Measurements from ENCODE around the gene ORM2. TPM values are rescaled to one million over a fixed set of nuclear protein-coding genes. Genes with fewer than 3 reads are reported as not detected.
A peak's percentile ranks its signal among the peaks of the same experiment; 100 is the strongest.

Gene ORM2
- total and polyA plus RNA-seq, 7 donors = 0.38 TPM; not detected in 6

DNA sequence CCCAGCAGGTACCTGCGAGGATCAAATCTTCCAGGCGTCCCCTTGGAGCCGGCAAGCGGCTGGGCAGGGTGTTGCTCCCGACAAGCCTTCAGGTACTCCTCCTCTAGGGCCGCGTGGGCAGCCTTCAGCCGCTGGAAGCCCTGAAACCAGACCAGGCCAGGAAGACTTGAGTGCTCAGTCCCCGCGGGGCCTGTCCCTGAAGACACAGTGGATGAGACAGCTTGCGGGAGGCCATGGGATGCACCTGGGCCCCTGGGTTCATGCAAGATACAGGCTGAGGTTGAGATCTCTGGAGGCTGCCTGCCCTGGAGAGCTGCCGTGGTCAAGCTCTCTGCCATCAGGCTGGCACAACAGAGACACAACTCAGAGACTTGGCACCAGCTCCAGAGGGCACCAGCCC is 32.7 kb downstream of the ORM2 start:
- Histone ChIP-seq H3K9me3 (no peaks in the 10 kb centered on the region), H3K4me3 (no peak overlapping the region), H3K27me3 (no peaks in the 10 kb centered on the region), H3K4me1 (no peaks in the 10 kb centered on the region), H3K36me3 (peaks cover 36 to 83% (median 39%) of the 10 kb centered on the region in 4 donors), H3K27ac (no peak overlapping the region)
- intact Hi-C loops (cut with DNase I) = no loop called here
- DNase-seq = peak; percentile 54
- TF ChIP-seq EP300 (IDR thresholded peaks at IDR 0.05) = no peak
- TF ChIP-seq, protein P1, sequence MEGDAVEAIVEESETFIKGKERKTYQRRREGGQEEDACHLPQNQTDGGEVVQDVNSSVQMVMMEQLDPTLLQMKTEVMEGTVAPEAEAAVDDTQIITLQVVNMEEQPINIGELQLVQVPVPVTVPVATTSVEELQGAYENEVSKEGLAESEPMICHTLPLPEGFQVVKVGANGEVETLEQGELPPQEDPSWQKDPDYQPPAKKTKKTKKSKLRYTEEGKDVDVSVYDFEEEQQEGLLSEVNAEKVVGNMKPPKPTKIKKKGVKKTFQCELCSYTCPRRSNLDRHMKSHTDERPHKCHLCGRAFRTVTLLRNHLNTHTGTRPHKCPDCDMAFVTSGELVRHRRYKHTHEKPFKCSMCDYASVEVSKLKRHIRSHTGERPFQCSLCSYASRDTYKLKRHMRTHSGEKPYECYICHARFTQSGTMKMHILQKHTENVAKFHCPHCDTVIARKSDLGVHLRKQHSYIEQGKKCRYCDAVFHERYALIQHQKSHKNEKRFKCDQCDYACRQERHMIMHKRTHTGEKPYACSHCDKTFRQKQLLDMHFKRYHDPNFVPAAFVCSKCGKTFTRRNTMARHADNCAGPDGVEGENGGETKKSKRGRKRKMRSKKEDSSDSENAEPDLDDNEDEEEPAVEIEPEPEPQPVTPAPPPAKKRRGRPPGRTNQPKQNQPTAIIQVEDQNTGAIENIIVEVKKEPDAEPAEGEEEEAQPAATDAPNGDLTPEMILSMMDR (IDR thresholded peaks at IDR 0.05) = no peak
- TF ChIP-seq POLR2AphosphoS5 (IDR thresholded peaks at IDR 0.05) = no peak
- no peak for TF ChIP-seq POLR2A (IDR thresholded peaks at IDR 0.05)
- 84 to 92% methylated on average over 12 of the region's 12 CpGs for WGBS, 2 donors

DNA sequence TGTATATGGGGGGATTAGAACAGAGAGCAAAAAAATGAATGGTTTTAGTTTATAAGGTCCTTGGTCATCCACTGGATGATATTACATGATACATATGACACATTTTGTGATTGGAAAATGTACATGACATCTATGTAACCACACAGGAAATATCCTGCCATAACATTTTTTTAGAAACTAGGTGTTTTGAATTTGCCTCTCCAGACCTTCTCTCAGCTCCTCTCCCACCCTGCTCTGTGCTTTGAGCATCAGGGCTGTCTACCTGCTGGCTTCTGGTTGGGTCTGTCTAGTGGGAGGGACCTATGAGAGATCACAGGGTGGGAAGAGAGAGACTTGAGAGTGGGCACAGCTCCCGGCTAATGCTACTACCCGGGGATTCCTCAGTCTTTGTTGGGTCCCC is 33.8 kb downstream of the ORM2 start:
- WGBS, 2 donors = 55 to 58% methylated on average over 2 of the region's 2 CpGs
- H3K9me3 ChIP-seq = no peaks in the 10 kb centered on the region
- H3K27ac ChIP-seq = no peak overlapping the region
- TF ChIP-seq POLR2A (IDR thresholded peaks at IDR 0.05) (no peak), POLR2AphosphoS5 (IDR thresholded peaks at IDR 0.05) (no peak), EP300 (IDR thresholded peaks at IDR 0.05) (no peak)
- TF ChIP-seq, protein P1 (IDR thresholded peaks at IDR 0.05) = no peak
- no peak for DNase-seq
- H3K4me1 ChIP-seq = no peaks in the 10 kb centered on the region
- no peak overlapping the region for H3K4me3 ChIP-seq
- intact Hi-C loops (cut with DNase I) = no loop called here
- H3K36me3 ChIP-seq = peaks cover 35 to 83% (median 38%) of the 10 kb centered on the region in 4 donors
- H3K27me3 ChIP-seq = no peaks in the 10 kb centered on the region

DNA sequence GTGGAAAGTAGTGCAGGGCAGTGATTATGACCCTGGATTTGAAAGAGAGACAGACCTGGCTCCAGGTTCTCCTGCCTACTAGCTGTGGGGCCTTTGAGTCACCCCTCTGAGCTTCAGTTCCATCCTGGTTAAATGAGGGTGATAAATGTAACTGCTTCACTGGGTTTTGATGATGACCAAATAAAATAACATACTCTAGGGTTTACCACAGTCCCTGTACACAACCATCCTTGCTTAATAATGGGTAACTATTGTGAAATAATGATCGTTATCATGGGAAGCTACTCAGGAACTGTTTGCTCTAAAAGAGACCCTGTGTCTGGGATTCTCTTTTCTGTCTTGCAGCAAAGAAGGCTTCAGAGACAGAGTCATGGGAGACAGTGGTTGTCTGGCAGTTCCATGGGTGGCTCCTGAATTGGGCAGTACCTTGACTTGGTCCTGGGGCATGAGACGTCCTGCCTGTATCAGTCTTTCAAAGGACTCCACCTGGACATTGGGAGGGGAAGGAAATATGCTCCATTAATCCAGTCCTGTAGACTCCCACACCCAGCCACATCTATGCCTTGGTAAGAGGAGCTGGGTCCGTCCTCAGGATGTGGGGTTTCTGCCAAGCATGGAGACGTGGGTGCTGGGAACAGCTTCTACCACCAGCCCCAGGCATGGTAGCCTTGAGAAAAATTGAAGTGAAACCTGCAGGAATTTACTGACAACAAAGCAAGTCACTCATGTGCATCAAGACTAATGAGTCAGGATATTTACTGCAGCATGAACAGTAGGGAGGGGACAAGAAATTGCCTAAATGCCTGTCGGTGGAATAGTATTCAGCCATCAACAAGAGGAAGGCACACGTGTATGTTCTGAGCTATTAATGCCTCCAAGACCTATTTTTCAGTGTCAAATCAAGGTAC is 34.7 kb downstream of the ORM2 start:
- no peak overlapping the region for H3K4me3 ChIP-seq
- intact Hi-C loops (cut with DNase I) = no loop called here
- DNase-seq = no peak
- H3K27ac ChIP-seq = peak overlapping the region in 2 of 4 donors; percentile 0 to 30
- H3K27me3 ChIP-seq = no peaks in the 10 kb centered on the region
- no peaks in the 10 kb centered on the region for H3K9me3 ChIP-seq
- no peaks in the 10 kb centered on the region for H3K4me1 ChIP-seq
- H3K36me3 ChIP-seq = peaks cover 30 to 77% (median 35%) of the 10 kb centered on the region in 4 donors
- TF ChIP-seq POLR2A (IDR thresholded peaks at IDR 0.05) = no peak
- TF ChIP-seq, protein P1 (IDR thresholded peaks at IDR 0.05) = no peak
- no peak for TF ChIP-seq POLR2AphosphoS5 (IDR thresholded peaks at IDR 0.05)
- TF ChIP-seq EP300 (IDR thresholded peaks at IDR 0.05) = no peak
- WGBS, 2 donors = 58 to 70% methylated on average over 6 of the region's 6 CpGs

DNA sequence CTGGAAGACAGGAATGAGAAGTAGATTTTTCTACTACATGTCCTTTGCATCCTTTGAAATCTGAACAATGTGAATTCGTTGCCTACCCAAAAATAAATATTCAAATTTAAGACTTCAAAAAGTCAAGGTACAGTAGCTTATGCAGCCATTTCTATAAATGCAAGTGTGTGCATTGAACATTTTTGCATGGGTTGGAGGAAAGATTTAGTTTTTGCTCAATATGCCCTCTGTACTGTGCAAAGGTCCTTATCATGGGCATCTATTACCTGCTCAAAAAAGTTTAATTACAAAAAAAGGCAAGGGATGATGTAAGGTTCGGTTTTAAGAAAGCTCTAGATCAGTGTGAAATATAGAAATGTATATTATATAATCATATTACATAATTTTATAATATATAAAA is 35.5 kb downstream of the ORM2 start:
- 81 to 95% methylated on average over 2 of the region's 2 CpGs for WGBS, 2 donors
- H3K36me3 ChIP-seq = peaks cover 22 to 69% (median 27%) of the 10 kb centered on the region in 4 donors

More for the DNA sequence above, 35.5 kb downstream of the ORM2 start:
- intact Hi-C loops (cut with DNase I) = no loop called here
- no peak for TF ChIP-seq POLR2A (IDR thresholded peaks at IDR 0.05)
- no peak for TF ChIP-seq POLR2AphosphoS5 (IDR thresholded peaks at IDR 0.05)
- TF ChIP-seq EP300 (IDR thresholded peaks at IDR 0.05) = no peak
- TF ChIP-seq, protein P1 (IDR thresholded peaks at IDR 0.05) = no peak
- H3K4me1 ChIP-seq = no peaks in the 10 kb centered on the region
- H3K27me3 ChIP-seq = no peaks in the 10 kb centered on the region
- no peak for DNase-seq
- H3K9me3 ChIP-seq = no peaks in the 10 kb centered on the region
- H3K27ac ChIP-seq = peak overlapping the region in 1 of 4 donors; percentile 30
- no peak overlapping the region for H3K4me3 ChIP-seq

Data from sigmoid colon (tissue), 7 donors.